GM12892 (cell line): ENCODE data around the gene MTCP1.

Experiments used
- DNase-seq: peaks from one replicate; pipeline ENCODE4 v3.0.0; 2011; ENCODE audit not compliant: insufficient read length
- FAIRE-seq: peaks from 2 replicates; lab custom pipeline; 2011; peaks lifted over from hg19 to GRCh38; lab: Jason Lieb, UNC
- POLR2A ChIP-seq: IDR thresholded peaks from 2 replicates; pipeline ENCODE4 v1.6.1; 2011; ENCODE audit warnings: low read depth, low read length, control low read depth
- POLR2AphosphoS5 ChIP-seq: IDR thresholded peaks from 2 replicates; pipeline ENCODE4 v1.6.1; 2011; ENCODE audit warnings: low read depth, low read length, control low read depth
- TAF1 ChIP-seq: IDR thresholded peaks from 2 replicates; pipeline ENCODE4 v1.6.1; 2011; ENCODE audit warnings: low read depth, mild to moderate bottlenecking, control low read depth, low read length, borderline replicate concordance

MTCP1 gene

DNA sequence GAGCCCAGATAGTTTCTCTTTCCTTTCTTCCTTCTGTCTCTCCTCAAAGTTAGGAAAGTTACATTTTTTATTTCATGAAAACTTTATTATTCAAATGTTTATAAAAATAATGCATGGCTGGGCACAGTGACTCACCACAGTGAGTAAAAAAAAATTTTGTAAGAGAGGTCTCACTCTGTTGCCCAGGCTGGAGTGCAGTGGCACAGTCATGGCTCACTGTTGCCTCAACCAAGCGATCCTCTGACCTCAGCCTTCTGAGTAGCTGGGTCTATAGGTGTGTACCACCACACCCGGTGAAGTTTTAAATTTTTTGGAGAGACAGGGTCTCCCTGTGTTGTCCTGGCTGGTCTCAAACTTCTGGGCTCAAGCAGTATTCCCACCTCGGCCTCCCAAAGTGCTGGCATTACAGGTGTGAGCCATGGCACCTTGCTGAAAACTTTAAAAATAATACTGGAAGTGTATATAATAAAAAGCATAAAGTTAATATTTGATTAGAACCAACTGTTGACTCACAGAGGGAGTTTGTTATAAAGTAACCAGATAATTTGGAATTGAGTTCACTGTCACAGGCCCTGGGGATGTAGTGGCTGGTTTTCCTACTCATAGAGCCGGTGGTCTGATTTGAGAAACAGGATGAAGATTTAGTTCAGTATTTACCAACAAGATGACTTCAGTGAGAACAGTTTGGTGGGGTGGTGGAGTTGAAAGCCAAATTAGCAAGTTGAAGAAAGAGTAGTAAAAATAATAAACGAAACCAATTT, 18.0 kb downstream of the MTCP1 start:
- FAIRE-seq: no peak

DNA sequence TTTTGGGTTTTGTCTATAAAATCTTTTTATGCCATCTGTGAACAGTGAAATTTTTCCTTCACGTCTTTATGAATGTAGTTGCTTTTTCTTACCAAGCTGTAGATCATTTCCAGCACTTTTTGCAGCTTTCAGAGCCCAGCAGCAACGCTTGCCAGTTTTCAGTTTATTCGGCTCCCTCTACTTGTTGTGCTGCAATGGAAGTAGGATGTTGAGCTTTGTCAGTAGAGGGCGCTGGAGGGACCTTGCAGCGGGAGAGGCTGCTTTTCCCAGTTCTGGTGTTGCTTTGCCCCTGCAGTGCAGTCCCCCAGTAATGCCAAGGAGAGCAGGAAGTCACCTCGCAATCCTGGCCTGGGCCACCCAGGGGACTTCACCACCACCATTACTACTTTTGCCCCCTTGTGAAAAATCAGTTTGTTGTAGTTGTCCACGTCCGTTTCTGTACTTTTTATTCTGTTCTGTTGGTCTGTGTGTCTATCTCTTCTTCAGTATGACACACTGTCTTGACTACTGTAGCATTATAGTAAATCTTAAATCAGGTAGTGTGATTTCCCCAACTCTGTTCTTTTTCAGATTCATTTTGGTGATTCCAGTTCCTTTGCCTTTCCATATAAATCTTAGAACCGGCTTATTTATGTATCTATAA, 21.8 kb downstream of the MTCP1 start:
- no peak for TF ChIP-seq POLR2A
- DNase-seq: no peak
- peak; percentile 76 for FAIRE-seq

More for the DNA sequence above, 18.0 kb downstream of the MTCP1 start:
- TF ChIP-seq TAF1: no peak
- no peak for TF ChIP-seq POLR2A
- TF ChIP-seq POLR2AphosphoS5: no peak
- DNase-seq: no peak

DNA sequence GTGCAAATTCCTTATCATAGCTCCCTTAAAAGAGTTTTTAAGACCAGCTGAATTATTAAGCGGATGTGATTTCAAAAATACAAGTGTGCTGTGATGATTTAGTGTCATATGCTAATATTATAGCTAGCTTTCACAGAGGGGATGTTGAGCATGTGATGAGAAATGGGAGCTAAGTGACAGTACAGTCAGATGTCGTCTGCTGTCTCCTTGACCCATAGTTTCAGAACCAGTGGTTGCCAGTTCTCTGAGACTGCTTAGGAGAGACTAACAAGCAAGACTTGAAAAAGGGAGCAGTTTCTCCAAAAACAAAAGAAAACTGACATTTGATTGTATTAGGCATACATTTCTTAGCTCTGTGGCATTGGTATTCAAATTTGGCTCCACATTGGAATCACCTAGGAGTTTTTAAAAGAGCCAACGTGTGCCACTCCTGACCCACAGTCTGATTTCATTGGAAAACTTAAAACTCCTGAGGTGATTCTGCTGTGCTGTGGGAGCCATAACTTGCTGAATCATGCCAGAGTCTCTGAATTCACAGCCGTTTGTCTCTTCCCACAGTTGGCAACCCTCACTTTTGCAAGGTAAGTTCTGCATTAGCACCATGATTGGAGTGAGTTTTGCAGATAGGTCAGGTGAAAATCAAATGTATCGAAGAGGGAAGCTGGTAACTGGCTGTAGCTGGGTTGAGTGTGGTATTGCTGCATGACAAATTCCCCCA, 24.0 kb downstream of the MTCP1 start:
- DNase-seq (no peak), FAIRE-seq (no peak)
- TF ChIP-seq POLR2AphosphoS5 (no peak), POLR2A (no peak), TAF1 (no peak)

DNA sequence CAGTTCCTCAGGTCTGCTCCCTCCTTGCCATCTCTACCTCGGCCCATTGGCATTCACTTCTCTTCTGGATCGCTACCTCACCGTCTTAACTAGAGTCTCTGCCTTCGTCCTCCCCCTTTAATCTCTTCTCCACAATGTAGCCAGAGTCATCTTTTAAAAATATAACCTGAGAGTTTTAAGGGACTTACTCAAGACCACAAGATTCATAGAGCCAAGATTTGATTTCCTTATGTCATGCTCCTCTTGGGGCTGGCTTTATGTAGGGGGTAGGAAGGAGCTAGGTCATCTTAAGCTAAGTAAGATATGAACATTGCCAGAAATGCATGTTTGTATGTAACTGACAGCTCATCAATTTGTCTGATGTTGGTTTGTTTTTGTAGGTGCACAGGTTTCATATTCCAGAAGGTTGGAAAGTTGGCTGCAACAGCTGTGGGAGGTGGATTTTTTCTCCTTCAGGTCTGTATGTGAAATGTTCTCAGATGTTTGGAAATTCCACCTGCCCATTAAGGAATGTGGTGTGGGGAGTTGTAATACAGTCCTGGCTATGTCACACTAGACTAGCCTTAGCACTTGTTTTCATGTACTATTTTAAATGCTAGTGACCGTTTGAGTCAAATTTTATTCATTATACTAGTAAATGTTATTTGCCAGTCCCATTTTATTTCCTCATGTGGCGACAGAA, 24.7 kb downstream of the MTCP1 start:
- TF ChIP-seq POLR2A: no peak
- no peak for TF ChIP-seq TAF1
- no peak for TF ChIP-seq POLR2AphosphoS5
- DNase-seq (no peak), FAIRE-seq (no peak)

DNA sequence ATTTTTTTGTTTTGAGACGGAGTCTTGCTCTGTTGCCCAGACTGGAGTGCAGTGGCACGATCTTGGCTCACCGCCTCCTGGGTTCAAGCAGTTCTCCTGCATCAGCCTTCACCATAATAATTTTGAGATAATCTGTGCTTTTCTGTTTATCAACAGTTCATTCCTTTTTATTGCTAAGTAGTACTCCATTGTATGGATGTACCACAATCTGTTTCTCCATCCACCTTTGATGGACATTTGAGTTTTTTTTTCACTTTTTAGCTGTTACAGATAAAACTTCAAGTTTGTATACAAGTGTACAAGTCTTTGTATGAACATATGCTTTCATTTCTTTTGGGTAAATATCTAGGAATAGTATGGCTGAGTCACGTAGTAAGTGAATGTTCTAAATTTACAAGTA, 35.2 kb downstream of the MTCP1 start:
- FAIRE-seq: peak; percentile 5
- TF ChIP-seq POLR2AphosphoS5: no peak
- TF ChIP-seq POLR2A: no peak
- no peak for TF ChIP-seq TAF1
- DNase-seq: no peak

DNA sequence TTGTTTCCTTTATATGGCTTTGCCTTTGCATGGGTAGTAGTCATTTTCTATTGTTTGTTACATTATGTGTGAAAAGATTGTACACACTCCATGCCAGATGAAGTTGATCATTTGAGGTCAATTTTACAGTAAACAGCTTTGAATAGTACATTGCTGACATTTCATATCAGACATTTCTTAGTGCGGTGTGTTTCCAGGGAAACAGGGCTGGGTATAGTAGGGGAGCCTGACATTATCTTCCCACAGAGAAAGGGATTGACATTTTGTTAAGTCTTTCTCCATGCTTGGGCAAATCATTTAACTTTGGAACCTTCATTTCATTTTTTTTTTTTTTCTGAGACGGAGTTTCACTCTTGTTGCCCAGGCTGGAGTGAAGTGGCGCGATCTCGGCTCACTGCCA, 39.3 kb downstream of the MTCP1 start:
- DNase-seq: no peak
- no peak for FAIRE-seq
- TF ChIP-seq POLR2A (no peak), POLR2AphosphoS5 (no peak), TAF1 (no peak)

DNA sequence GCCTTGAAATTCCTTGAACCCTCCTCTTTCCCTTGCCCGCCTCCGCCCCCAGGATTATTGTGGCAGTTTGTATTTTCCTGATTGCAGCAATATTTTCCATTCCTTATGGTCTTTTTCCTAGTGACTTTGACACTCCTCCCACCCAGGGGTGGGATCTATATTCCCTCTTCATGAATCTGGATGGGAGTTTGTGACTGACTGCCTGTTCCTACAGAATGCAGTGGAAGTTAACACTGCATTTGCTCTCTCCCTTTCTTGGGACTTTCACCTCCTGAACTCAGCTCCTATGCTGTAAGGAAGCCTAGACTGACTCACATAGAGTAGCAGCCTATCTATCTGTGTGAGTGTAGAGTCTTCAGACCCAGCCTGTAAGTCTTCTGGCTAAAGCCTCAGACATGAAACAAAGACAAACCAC, 42.1 kb downstream of the MTCP1 start:
- FAIRE-seq (no peak), DNase-seq (no peak)
- TF ChIP-seq TAF1: no peak
- no peak for TF ChIP-seq POLR2A
- TF ChIP-seq POLR2AphosphoS5: no peak

DNA sequence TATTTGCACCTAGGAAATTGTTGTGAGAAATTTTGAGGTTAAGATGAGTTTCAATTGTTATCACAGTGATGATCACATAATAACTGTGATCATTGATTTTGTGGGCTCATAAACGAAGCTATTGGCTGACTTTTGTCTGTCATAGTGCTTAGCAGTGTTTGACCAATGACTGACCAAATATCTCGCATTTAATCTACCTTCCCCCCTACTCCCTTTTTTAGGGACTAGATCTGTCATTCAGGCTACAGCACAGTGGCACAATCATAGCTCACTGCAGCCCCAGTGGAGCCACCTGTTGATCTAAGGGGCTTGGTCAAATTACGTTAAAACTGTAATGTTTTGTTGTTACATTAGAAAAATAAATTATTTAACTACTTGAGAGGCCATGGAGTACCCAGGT, 42.8 kb downstream of the MTCP1 start:
- FAIRE-seq: no peak
- TF ChIP-seq TAF1: no peak
- TF ChIP-seq POLR2AphosphoS5: no peak
- TF ChIP-seq POLR2A: no peak

DNA sequence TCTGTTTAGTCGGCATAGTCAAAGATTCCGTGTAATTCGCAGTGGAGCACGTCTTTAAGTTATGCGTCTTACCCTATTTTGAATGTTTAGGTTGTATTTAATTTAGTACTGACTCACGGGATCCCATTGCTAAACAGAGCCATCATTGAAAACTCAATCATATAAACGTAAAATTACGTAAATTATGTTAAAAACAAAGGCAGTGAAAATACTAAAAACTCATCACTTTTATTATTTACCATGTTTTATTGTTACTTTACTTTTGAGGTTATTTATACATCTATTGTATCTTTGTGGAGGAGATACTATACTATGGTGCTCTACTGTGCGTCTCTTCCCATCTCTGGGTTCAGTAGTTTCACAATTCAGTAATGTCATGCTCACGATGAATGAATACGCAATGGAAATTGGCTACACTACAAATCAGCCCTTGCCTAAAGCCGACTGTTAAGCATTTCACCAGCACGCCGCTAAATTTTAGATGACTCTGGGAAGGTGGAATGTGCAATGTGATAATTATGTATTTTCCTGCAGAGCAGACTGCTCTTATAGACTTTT, 43.3 kb downstream of the MTCP1 start:
- DNase-seq (no peak), FAIRE-seq (no peak)
- TF ChIP-seq POLR2A: no peak
- TF ChIP-seq TAF1: no peak

More for the DNA sequence above, 42.8 kb downstream of the MTCP1 start:
- DNase-seq: no peak

DNA sequence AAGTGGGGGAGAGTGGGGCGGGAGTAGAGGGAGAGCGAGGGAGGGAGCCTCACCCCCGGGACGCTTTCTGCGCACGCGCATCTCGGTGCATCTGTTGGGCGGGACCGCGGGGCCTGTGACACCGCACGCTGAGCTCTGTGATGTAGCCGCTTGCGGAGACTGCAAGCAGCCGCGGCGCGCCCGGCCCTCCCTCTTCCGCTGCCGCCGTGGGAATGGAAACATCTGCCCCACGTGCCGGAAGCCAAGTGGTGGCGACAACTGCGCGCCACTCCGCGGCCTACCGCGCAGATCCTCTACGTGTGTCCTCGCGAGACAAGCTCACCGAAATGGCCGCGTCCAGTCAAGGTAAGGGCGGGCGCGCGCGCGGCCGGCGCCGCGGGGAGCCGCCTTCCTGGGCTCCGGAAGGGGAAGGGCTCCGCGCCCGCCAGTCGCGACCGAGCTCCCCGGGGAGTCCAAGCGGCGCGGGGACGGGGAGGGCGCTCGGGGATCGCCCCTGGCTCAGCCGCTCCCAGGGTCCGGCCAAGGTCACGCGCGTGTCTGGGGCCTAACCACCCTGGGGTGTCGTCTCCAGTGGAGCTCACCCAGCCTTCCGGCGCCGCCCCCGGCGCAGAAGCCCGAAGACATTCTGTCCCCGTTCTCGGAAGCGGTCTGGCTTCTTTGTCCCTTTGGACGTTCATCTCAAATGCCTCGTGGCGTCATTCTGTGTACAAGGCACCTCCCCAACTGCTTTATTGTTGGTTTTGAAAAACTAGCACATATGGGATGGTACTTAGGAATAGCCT, 44.0 kb downstream of the MTCP1 start, which contains the start of gene FUNDC2:
FUNDC2 (plus strand) TSS at position 118 of the 782 bp plus-strand sequence; CDS start at position 213, 95 bp downstream.
- TF ChIP-seq POLR2AphosphoS5 (peak; percentile 52; the same call in 1 of the 2 replicates), TAF1 (peak; percentile 23; the same call in 1 of the 2 replicates), POLR2A (peak; percentile 73; the same call in 1 of the 2 replicates)
- DNase-seq (peak; percentile 52), FAIRE-seq (peak; percentile 93)

DNA sequence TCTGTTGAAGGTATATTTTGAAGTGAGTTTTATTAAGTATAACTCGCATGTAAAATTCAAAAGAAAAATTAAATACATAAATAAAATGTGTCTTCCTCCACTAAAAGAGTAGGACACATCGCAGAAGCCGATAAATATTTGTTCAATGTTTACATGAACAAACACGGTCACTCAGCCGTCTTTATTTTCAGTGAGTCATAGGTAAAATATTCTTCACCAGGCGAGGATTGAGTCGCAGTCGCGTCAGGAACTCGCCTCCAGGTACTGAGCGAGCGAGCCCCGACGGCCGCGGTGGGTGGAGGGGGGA, 44.6 kb downstream of the MTCP1 start:
- FAIRE-seq: no peak
- DNase-seq: no peak
- TF ChIP-seq TAF1: no peak
- no peak for TF ChIP-seq POLR2A
- TF ChIP-seq POLR2AphosphoS5: no peak
